Erythroblast (primary cell): Measurements from ENCODE around the gene CNTRL.

Source experiments
- GATA1 ChIP-seq: IDR thresholded peaks from 2 replicates; pipeline ENCODE4 v1.6.1; 2011; ENCODE audit warnings: low read depth, mild to moderate bottlenecking, control low read depth, low read length, moderate library complexity
- POLR2A ChIP-seq: IDR thresholded peaks from 2 replicates; pipeline ENCODE4 v1.6.1; 2011; ENCODE audit warnings: mild to moderate bottlenecking, low read length

GRCh38 chr9:121073038-121073437 is 1.7 kb upstream of the CNTRL start:
- no peak for TF ChIP-seq POLR2A
- no peak for TF ChIP-seq GATA1
